Ascending aorta (tissue), 2 donors: ENCODE results near the gene NOD2. TPM values are rescaled to one million over a fixed set of nuclear protein-coding genes. Genes with fewer than 3 reads are reported as not detected.
A peak's percentile ranks its signal among the peaks of the same experiment; 100 is the strongest.

Experiments
- DNase-seq, 2 donors: peaks; one replicate each; pipeline ENCODE4 v3.0.0-alpha.2; 2019; ENCODE audit warnings: low spot score in 2 of 2
- H3K27ac ChIP-seq, 2 donors: fragments of 200-600 bp; sonication (generic); one replicate each; pipeline ENCODE4 v1.5.1; 2016 to 2017; ENCODE audit warnings: mild to moderate bottlenecking in 1 of 2
- H3K27me3 ChIP-seq: fragments of 200-600 bp; sonication (generic); one replicate; pipeline ENCODE4 v1.5.1; 2017
- H3K36me3 ChIP-seq, 2 donors: fragments of 200-600 bp; sonication (generic); one replicate each; pipeline ENCODE4 v1.5.1; 2016
- H3K4me1 ChIP-seq, 2 donors: fragments of 200-600 bp; sonication (generic); one replicate each; pipeline ENCODE4 v1.5.1; 2016 to 2017; ENCODE audit warnings: mild to moderate bottlenecking in 1 of 2
- H3K4me3 ChIP-seq, 2 donors: fragments of 200-600 bp; sonication (generic); one replicate each; pipeline ENCODE4 v1.5.1; 2016 to 2017; ENCODE audit warnings: mild to moderate bottlenecking in 1 of 2
- H3K9me3 ChIP-seq, 2 donors: fragments of 200-600 bp; sonication (generic); one replicate each; pipeline ENCODE4 v1.5.1; 2016
- intact Hi-C: fragments of 100-400 bp; cut with DNase I; formaldehyde crosslinking; loops from one replicate; pipeline ENCODE4 v1.15.1; 2023
- total RNA-seq: library from RNA; depleted of rRNA; stranded (reverse); fragments of >200 nt; gene quantifications from one replicate; pipeline ENCODE4 v1.1.0, GENCODE V29; 2016
- TF ChIP-seq, protein P1 (sequence below), 3 experiments: fragments of 200-600 bp in 2 of 3; fragments of 450-650 bp in 1 of 3; sonication (generic) in 2 of 3; IDR thresholded peaks; one replicate each; pipeline ENCODE4 v1.5.1; 2016 to 2019; ENCODE audit warnings: antibody characterized with exemption in 3 of 3, mild to moderate bottlenecking in 1 of 3, moderate library complexity in 1 of 3

Gene NOD2
- total RNA-seq, 1 donor from 2014 or later, result 3.8 TPM

DNA sequence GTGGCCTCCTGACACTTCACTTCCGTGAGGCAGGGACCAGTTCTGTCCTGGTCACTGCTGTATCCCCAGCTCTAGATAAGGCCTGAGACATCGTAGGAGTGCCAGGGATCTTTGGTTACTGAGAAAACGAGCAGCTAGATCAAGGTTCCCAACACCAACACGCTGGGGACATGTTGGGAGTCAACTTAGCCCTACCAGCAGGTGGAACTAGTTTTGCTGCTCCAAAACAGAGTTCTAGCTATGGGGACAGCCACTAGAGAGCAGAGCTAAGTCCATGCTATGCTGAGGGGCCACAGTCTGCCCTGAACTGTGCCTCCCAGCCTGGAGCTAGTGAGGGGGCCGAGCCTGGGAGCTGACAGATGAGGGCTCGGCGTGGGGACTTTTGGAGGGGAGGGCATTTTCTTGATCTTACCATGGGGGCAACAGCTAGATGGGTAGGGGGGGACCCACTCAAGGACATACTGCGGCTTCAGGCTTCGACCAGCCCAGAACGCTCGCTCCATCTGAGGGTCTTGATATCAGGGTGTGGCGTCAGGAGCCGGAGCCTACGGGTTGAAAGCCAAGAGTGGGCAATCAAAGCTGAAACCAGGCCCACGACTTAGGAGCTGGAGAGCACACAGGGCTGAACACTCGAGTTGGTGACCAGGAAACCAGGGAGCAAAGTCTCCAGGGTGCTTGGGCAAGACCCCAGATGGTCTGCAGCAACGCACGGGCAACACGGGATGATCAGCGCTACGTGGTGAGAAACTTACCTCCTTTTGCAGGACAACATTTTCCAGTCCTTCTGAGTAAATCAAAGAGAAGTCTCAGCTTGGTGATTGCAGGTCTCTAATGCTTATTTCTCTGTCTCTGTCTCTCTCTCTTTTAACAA, 25.7 kb upstream of the NOD2 start:
- no peak overlapping the region for H3K4me3 ChIP-seq
- H3K4me1 ChIP-seq, result peaks cover 0 to 3% of the 10 kb centered on the region in 2 donors
- peaks cover 5 to 10% of the 10 kb centered on the region in 2 donors for H3K9me3 ChIP-seq
- peaks cover 0 to 5% of the 10 kb centered on the region in 2 donors for H3K36me3 ChIP-seq
- TF ChIP-seq, protein P1, sequence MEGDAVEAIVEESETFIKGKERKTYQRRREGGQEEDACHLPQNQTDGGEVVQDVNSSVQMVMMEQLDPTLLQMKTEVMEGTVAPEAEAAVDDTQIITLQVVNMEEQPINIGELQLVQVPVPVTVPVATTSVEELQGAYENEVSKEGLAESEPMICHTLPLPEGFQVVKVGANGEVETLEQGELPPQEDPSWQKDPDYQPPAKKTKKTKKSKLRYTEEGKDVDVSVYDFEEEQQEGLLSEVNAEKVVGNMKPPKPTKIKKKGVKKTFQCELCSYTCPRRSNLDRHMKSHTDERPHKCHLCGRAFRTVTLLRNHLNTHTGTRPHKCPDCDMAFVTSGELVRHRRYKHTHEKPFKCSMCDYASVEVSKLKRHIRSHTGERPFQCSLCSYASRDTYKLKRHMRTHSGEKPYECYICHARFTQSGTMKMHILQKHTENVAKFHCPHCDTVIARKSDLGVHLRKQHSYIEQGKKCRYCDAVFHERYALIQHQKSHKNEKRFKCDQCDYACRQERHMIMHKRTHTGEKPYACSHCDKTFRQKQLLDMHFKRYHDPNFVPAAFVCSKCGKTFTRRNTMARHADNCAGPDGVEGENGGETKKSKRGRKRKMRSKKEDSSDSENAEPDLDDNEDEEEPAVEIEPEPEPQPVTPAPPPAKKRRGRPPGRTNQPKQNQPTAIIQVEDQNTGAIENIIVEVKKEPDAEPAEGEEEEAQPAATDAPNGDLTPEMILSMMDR (IDR thresholded peaks at IDR 0.05), result no peak
- no peak for DNase-seq
- peak overlapping the region; percentile 19 to 50 for H3K27ac ChIP-seq
- intact Hi-C loops, result loop anchor here (5.0 kb wide), 2 partner anchors 340 to 455 kb away; no protein-coding TSS in a partner anchor
- no peaks in the 10 kb centered on the region for H3K27me3 ChIP-seq

DNA sequence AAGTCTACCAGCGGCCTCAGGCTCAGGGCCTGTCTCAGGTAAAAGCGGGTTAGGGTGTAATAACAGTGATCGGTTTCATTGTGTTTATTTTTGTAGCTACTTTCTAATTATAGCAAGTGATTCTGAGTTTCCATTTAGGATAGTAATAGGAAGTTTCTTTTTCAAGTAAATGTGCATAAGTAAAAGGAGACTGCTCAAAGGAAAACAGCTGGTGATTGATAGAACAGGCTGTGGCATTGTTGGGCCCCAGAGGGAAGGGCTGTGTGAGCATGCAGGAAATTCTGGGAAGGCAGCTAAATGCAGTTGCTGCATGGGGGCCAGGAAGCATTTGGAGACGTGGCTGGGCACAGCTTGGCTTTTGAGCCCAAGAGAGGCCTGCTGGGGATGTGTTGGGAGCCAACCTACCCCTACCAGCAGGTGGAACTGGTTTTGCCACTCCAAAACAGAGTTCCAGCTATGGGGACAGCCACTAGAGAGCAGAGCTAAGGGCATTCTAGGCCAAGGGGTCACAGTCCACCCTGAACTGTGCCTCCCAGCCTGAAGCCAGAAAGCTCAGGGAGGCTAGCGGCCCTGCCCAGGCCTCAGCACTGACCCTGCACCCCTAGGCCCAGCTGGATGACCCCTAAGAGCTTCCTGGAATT, 24.9 kb upstream of the NOD2 start:
- TF ChIP-seq, protein P1 (IDR thresholded peaks at IDR 0.05), result no peak
- Histone ChIP-seq H3K4me3 (no peak overlapping the region), H3K4me1 (peaks cover 0 to 3% of the 10 kb centered on the region in 2 donors), H3K9me3 (peaks cover 5 to 10% of the 10 kb centered on the region in 2 donors), H3K27me3 (no peaks in the 10 kb centered on the region), H3K27ac (peak overlapping the region; percentile 50 to 63), H3K36me3 (peaks cover 0 to 5% of the 10 kb centered on the region in 2 donors)
- no peak for DNase-seq
- intact Hi-C loops, result loop anchor here (5.0 kb wide), 2 partner anchors 341 to 456 kb away; no protein-coding TSS in a partner anchor

DNA sequence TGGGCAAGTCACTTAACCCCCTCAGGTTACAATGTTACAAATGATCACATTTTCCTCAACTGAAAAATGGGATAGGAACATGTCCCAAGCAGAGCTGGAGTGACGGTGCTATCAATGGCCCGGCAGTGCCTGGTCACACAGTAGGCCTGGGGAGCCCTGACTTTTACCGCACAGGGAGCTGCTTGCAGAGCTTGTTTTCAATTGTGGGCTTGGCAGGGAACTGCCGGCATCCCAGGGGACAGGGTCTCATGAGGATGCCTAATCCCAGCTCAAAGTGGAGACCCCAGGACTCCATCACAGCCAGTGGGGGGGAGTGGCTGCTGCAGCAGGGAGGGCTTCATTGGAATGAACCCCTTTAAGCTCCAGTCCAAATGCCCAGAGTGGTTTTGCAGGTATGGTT, 23.7 kb upstream of the NOD2 start:
- intact Hi-C loops, result loop anchor here (5.0 kb wide), 2 partner anchors 342 to 457 kb away; no protein-coding TSS in a partner anchor
- Histone ChIP-seq H3K27me3 (no peaks in the 10 kb centered on the region), H3K4me3 (no peak overlapping the region), H3K4me1 (peaks cover 0 to 3% of the 10 kb centered on the region in 2 donors), H3K9me3 (peaks cover 5 to 10% of the 10 kb centered on the region in 2 donors), H3K27ac (no peak overlapping the region), H3K36me3 (peaks cover 0 to 5% of the 10 kb centered on the region in 2 donors)
- TF ChIP-seq, protein P1 (IDR thresholded peaks at IDR 0.05), result no peak
- no peak for DNase-seq

DNA sequence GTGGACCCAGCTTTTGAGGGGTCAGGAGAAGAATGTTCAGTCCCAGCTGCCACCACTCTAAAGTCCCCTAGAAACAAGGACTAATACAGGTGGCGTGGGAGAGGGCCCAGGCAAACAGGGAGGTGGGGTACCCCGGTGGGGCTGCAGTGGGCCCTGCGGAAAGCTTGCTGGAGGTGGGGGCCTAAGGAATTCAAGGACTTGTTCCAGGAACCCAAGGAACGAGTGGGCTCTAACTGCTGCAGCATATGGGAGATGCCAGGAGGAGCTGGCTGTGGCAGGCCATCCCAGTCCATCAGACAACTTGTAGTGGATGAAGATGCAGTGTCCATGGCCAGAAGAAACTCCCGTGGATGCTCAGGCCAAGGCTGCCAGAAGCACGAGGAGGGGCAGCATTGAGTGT, 22.9 kb upstream of the NOD2 start:
- H3K27me3 ChIP-seq, result no peaks in the 10 kb centered on the region
- no peaks in the 10 kb centered on the region for H3K4me1 ChIP-seq
- TF ChIP-seq, protein P1 (IDR thresholded peaks at IDR 0.05), result no peak
- H3K27ac ChIP-seq, result no peak overlapping the region
- H3K36me3 ChIP-seq, result peaks cover 0 to 5% of the 10 kb centered on the region in 2 donors
- H3K4me3 ChIP-seq, result no peak overlapping the region
- peaks cover 5 to 10% of the 10 kb centered on the region in 2 donors for H3K9me3 ChIP-seq
- intact Hi-C loops, result no loop called here
- DNase-seq, result no peak

DNA sequence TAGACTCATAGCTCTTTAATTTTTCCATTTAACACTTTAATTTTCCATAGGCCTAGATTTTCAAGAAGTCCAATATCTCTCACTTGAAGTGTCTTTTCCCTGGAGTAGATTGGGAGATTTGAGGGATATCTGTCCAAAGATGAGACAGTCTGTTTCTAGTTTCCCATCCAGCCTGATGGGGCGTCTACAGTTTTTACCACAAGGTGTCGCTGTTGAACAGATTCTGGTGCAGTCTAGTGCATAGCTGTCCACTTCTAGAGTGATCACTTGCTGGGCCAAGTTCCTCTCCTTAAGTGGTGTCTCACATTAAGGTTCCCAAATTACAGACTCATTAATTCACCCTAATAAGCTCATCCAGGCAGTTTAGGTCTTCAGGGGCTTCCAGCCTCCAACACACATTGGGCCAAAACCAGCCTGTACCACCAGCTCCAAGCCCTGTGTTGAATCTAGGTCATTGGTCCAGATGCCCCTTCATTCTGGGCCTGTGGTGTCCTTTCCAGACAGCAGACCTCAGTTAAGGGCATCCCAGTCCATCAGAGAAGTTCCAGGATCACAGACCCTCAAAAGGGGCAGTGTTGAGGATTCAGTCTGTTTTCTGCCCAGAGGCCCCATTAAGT, 21.7 kb upstream of the NOD2 start:
- intact Hi-C loops, result no loop called here
- Histone ChIP-seq H3K36me3 (peaks cover 0 to 5% of the 10 kb centered on the region in 2 donors), H3K4me1 (no peaks in the 10 kb centered on the region), H3K27ac (no peak overlapping the region), H3K27me3 (no peaks in the 10 kb centered on the region), H3K4me3 (no peak overlapping the region), H3K9me3 (peaks cover 5 to 10% of the 10 kb centered on the region in 2 donors)
- TF ChIP-seq, protein P1 (IDR thresholded peaks at IDR 0.05), result peak in 2 of 3 experiments; percentile 24 to 28
- DNase-seq, result no peak
